HG03521 (cell line): ENCODE measurements around the gene CABP2.
"Not testable (repeated sequence)": the region's sequence is repeated elsewhere in the genome, so short reads cannot be mapped to it uniquely, and the experiment has no call there.

Source experiments
- ATAC-seq: cut with Tn5 transposase; IDR thresholded peaks from one replicate; pipeline ENCODE4 v1.9.1; 2021; ENCODE audit warnings: mild to moderate bottlenecking, moderate library complexity; ENCODE audit not compliant: unreplicated experiment

Gene CABP2

GRCh38 chr11:67522844-67523555, at the start of gene CABP2:
Gene CABP2 (minus strand): TSS chr11:67523446. CDS start chr11:67523326, 120 bp downstream.
- ATAC-seq = no peak

DNA sequence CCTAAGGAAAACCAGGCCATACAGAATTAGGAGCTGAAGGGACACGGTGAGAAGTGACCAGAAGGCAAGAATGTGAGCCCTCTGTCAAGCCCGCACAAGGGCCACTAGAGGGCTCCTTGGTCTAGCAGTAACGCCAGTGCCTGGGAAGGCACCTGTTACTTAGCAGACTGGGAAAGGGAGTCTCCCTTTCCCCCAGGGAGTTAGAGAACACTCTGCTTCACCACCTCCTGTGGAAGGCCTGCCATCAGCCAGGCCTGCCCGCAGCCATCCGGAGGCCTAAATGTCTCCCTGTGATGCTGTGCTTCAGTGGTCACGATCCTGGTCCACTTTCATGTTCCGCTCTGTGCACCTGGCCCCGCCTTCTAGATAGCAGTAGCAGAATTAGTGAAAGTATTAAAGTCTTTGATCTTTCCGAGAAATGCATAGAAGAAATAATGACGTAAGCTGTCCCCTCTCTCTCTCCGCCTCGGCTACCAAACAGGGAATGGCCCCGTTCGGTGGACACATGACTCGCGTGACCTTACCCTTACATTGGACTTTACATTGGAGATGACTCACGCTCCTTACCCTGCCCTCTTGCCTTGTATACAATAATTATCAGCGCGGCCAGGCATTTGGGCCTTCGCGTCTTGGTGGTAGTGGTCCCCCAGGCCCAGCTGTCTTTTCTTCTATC, 49.6 kb upstream of the CABP2 start:
- ATAC-seq = no peak

- no peak for ATAC-seq
These were observed 49.1 kb upstream of the CABP2 start for GRCh38 chr11:67572305-67572704.

DNA sequence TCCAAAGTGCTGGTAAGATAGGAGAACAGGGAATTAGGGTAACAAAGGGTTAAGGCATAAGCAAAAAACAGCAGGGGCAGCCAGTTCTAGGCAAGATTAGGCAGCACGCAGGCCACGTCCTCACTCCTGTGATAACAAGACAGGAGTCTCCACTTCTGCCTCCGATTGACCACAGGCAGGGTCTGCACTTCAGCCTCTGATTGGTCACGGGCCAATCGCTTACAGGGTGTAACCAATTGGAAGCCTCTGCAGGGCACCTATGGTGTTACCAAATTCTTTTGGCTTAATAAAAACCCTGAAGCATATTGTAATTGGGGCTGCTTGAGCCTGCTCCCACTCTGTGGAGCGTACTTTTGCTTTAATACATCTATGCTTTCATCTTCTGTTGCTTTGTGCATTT, 48.2 kb upstream of the CABP2 start:
- ATAC-seq = no peak

DNA sequence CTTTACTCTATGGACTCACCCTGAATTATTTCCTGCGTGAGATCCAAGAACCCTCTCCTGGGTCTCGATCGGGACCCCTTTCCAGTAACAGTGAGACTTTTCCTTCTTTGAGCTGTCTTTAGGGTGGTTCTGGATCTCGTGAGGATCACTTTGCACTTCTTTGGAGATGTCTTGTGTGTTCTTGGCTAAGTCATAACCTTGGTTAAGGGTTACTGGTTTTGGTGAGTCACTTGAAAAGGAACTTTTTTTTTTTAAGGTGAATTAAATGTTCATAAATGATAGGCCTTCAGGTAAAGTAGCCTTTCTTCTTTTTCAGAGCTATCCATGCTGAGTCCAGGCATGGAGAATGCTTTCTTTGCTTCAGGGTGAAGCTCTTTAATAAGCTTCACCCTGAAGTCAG, 41.0 kb upstream of the CABP2 start:
- ATAC-seq = no peak

GRCh38 chr11:67563705-67564114, 40.5 kb upstream of the CABP2 start:
- not testable (repeated sequence) for ATAC-seq

DNA sequence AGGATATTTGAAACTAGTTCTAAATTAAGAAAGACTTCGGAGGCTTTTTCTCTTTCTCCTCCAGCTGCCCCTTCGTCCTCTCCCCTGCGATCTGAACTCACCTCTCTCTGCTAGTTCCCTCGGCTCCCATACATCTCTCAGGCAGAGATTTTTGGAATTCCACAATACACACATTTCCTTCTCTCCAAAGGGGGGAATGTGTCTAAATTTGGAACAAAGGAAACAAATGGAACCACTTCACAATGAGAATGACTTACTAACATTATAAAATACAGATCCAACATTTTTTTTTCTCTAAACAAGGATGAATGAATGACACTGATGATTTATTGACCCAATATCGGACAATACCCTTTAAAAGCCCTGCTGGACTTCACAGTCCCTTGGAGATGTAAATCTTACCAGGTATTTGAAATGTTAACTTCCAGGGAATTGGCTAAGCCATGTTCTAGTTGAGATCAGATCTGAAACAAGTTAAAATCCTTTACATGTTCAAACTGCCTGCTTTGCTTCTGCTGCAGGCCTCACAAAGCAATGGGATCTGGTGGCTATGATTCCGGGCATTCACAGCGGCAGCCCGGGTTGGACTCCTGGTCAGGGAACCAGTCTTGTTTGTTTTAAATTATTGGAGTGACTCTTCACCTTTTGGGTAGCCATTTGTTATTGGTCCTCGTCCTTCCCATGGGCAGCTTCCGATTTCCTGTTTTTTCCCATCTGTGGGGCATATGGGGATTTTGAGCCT, 39.9 kb upstream of the CABP2 start:
- ATAC-seq = no peak

- no peak for ATAC-seq
These were observed 38.8 kb upstream of the CABP2 start for GRCh38 chr11:67561971-67562619.

DNA sequence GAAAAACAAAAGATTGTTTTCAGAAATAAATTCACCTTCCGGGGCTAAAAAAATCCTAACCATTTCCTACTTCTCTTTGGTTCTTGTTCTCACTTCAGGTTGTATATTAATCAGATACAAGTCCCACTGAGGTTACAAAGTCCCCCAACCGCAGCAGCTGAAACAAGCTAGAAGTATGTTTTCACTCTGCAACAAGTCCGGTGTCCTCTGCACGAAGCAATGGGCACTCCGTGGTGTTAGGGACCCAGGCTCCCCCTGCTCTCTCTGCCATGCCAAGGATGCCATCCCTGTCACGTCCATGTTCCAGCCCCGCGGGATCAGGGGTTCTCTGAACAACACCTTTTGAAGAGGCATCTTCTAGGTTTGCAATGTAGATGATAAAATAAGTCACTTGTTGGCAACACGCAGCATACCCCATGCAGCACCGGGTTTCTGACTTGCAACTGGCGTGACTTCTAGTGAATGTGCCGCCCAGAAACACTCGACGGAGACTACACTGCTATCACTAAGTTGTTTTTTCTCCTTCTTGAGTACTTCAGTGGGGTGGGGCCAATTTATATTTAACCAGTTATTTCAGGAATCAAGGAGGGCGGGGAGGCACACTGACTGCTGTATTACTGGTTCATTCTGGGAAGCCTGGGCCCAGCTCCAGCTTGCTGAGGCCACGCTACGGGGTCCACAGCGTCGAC, 35.0 kb upstream of the CABP2 start:
- ATAC-seq = no peak

GRCh38 chr11:67556244-67556643, 33.0 kb upstream of the CABP2 start:
- ATAC-seq = no peak

DNA sequence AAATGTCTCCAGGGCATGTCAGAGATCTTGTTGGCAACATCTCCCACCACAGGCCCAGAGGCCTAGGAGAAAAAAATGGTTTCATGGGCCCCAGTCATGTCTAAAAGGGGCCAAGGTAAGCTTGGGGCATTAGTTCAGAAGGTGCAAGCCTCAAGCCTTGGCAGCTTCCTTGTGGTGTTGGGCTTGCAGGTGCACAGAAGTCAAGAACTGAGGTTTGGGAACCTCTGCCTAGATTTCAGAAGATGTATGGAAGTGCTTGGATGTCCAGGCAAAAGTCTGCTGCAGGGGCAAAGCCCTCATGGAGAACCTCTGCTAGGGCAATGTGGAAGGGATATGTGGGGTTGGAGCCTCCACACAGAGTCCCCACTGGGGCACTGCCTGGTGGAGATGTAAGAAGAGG, 28.5 kb upstream of the CABP2 start:
- ATAC-seq = not testable (repeated sequence)

- no peak for ATAC-seq
These were observed 27.9 kb upstream of the CABP2 start for GRCh38 chr11:67551127-67551526.

GRCh38 chr11:67548555-67549110, 25.4 kb upstream of the CABP2 start:
- no peak for ATAC-seq

GRCh38 chr11:67548112-67548511, 24.9 kb upstream of the CABP2 start:
- ATAC-seq = not testable (repeated sequence)

DNA sequence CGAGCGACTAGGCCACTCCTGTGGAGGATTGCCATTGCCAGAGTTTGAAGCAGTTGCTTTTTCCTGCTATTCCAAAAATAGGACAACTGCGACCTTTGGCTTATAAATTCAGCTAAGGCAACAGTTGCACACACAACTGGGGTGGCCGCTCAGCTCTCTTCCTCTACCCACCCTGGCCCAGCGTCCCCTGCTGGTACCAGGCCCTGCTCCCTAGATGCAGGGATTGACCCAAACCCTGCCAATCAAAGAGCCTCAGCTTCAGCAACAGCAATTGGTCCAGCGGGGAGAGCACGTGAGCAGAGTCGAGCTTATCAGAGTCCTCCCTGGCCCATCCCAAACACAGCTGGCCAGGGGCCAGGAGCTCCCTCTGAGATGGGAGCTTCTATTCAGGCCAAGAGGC, 22.0 kb upstream of the CABP2 start:
- no peak for ATAC-seq

- no peak for ATAC-seq
These were observed 21.5 kb upstream of the CABP2 start for GRCh38 chr11:67544616-67545242.

- ATAC-seq = no peak
These were observed 20.3 kb upstream of the CABP2 start for GRCh38 chr11:67543585-67543984.

GRCh38 chr11:67542971-67543370, 19.7 kb upstream of the CABP2 start:
- no peak for ATAC-seq

GRCh38 chr11:67542169-67542568, 18.9 kb upstream of the CABP2 start:
- no peak for ATAC-seq

DNA sequence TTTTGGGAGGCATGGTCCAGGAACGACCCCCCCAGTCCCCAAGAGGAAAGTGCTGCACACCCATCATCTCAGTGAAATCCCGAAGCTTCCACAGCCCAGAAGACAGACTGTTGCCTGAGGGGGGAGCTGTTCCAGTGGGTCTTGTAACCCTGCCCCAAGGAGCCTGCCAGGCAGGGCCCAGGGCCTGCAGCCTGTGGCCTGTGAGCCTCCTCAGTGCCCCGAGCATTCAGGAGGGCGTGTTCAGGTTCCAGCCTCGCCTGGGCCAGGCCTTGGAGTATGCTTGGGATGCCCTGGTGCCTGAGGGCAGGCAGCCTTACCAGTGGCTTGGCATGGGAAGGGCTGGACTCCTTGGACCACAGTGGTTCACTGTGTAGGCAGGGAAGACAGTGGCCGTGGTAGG, 18.0 kb upstream of the CABP2 start:
- ATAC-seq = no peak
